ENCODE data around the gene ACY1. TPM values are rescaled to one million over a fixed set of nuclear protein-coding genes. Genes with fewer than 3 reads are reported as not detected.

Gene ACY1
- total and polyA plus RNA-seq, 2 of the 13 experiments (the other 11 are each of a cell fraction or from before 2014, with no cell fraction given) = 113 to 162 TPM

GRCh38 chr3:51941798-51942602, 41.3 kb upstream of the ACY1 start, which contains the start of the genes PARP3 and RRP9 (continued):
- TF ChIP-seq HNF1A (IDR thresholded peaks at IDR 0.05; ENCODE audit: low read depth) (no peak), HNF1A (CRISPR knock-in tag; IDR thresholded peaks at IDR 0.05; ENCODE audit: borderline replicate concordance) (peak; percentile 82), DNMT1 (CRISPR knock-in tag; IDR thresholded peaks at IDR 0.05) (no peak; the same call in 1 of the 2 replicates), CREB1 (IDR thresholded peaks at IDR 0.05) (no peak), CREB1 (CRISPR knock-in tag; IDR thresholded peaks at IDR 0.05) (no peak), ATM (IDR thresholded peaks at IDR 0.05; ENCODE audit: borderline replicate concordance) (no peak), SMARCE1 (IDR thresholded peaks at IDR 0.05; ENCODE audit: borderline replicate concordance) (no peak), ZKSCAN5 (CRISPR knock-in tag; IDR thresholded peaks at IDR 0.05) (no peak), SP1 (IDR thresholded peaks at IDR 0.05) (peak; percentile 89; the same call in 1 of the 2 replicates), SP1 (CRISPR knock-in tag; IDR thresholded peaks at IDR 0.05) (peak; percentile 97), ZBTB39 (CRISPR knock-in tag; IDR thresholded peaks at IDR 0.05) (no peak), ZNF552 (CRISPR knock-in tag; IDR thresholded peaks at IDR 0.05; ENCODE audit: borderline replicate concordance) (peak; percentile 67; the same call in 1 of the 2 replicates), ZMYM3 (CRISPR knock-in tag; IDR thresholded peaks at IDR 0.05) (peak; percentile 60; the same call in 1 of the 2 replicates), MXI1 (IDR thresholded peaks at IDR 0.05; ENCODE audit: borderline replicate concordance, low read depth, low read length) (peak; percentile 100), PBX3 (CRISPR knock-in tag; IDR thresholded peaks at IDR 0.05; ENCODE audit: borderline replicate concordance) (0 out of 2 replicates have a peak, but pooled peaks have one; percentile 22), ZNF558 (CRISPR knock-in tag; IDR thresholded peaks at IDR 0.05; ENCODE audit: borderline replicate concordance) (peak; percentile 72; the same call in 1 of the 2 replicates), ZNF572 (CRISPR knock-in tag; IDR thresholded peaks at IDR 0.05) (no peak), ZNF546 (CRISPR knock-in tag; conservative IDR thresholded peaks at IDR 0.05) (no peak), MIXL1 (CRISPR knock-in tag; IDR thresholded peaks at IDR 0.05) (no peak; the same call in none of the 2 replicates)
- TF ChIP-seq, protein P1, sequence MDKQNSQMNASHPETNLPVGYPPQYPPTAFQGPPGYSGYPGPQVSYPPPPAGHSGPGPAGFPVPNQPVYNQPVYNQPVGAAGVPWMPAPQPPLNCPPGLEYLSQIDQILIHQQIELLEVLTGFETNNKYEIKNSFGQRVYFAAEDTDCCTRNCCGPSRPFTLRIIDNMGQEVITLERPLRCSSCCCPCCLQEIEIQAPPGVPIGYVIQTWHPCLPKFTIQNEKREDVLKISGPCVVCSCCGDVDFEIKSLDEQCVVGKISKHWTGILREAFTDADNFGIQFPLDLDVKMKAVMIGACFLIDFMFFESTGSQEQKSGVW (CRISPR knock-in tag; IDR thresholded peaks at IDR 0.05; ENCODE audit: borderline replicate concordance) = no peak
- TF ChIP-seq, protein P2, sequence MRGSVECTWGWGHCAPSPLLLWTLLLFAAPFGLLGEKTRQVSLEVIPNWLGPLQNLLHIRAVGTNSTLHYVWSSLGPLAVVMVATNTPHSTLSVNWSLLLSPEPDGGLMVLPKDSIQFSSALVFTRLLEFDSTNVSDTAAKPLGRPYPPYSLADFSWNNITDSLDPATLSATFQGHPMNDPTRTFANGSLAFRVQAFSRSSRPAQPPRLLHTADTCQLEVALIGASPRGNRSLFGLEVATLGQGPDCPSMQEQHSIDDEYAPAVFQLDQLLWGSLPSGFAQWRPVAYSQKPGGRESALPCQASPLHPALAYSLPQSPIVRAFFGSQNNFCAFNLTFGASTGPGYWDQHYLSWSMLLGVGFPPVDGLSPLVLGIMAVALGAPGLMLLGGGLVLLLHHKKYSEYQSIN (CRISPR knock-in tag; IDR thresholded peaks at IDR 0.05; ENCODE audit: borderline replicate concordance) = no peak

All from HepG2 (cell line).